ENCODE data around the gene SPACA7. TPM values are rescaled to one million over a fixed set of nuclear protein-coding genes. Genes with fewer than 3 reads are reported as not detected.

Gene SPACA7
- total and polyA plus RNA-seq, 9 of the 15 experiments (the other 6 are each of a cell fraction or from before 2014, with no cell fraction given): not detected

- TF ChIP-seq ZNF318 (IDR thresholded peaks at IDR 0.05; ENCODE audit: borderline replicate concordance in 1 of 2, low read depth in 1 of 2) (no peak), POLR3A (IDR thresholded peaks at IDR 0.05; ENCODE audit: borderline replicate concordance, extremely low read depth, insufficient read depth, insufficient read length) (no peak), HINFP (tag; conservative IDR thresholded peaks at IDR 0.05; ENCODE audit: low read depth) (no peak), GABPA (tag; conservative IDR thresholded peaks at IDR 0.05; ENCODE audit: low read depth) (no peak), IRF1 (CRISPR knock-in tag; IDR thresholded peaks at IDR 0.05; ENCODE audit: borderline replicate concordance) (no peak), HOMEZ (CRISPR knock-in tag; IDR thresholded peaks at IDR 0.05) (no peak), HNRNPL (IDR thresholded peaks at IDR 0.05; ENCODE audit: low read depth, low read length) (no peak), PCBP1 (IDR thresholded peaks at IDR 0.05; ENCODE audit: low read depth, low read length, poor library complexity, severe bottlenecking) (no peak)
- TF ChIP-seq, protein P1, sequence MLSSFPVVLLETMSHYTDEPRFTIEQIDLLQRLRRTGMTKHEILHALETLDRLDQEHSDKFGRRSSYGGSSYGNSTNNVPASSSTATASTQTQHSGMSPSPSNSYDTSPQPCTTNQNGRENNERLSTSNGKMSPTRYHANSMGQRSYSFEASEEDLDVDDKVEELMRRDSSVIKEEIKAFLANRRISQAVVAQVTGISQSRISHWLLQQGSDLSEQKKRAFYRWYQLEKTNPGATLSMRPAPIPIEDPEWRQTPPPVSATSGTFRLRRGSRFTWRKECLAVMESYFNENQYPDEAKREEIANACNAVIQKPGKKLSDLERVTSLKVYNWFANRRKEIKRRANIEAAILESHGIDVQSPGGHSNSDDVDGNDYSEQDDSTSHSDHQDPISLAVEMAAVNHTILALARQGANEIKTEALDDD (IDR thresholded peaks at IDR 0.05): no peak
- TF ChIP-seq, protein P2, sequence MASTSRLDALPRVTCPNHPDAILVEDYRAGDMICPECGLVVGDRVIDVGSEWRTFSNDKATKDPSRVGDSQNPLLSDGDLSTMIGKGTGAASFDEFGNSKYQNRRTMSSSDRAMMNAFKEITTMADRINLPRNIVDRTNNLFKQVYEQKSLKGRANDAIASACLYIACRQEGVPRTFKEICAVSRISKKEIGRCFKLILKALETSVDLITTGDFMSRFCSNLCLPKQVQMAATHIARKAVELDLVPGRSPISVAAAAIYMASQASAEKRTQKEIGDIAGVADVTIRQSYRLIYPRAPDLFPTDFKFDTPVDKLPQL (IDR thresholded peaks at IDR 0.05; ENCODE audit: extremely low read depth, insufficient read length): no peak
These were observed 71.8 kb downstream of the SPACA7 start (continued) for GRCh38 chr13:112447761-112448603.

All from K562 (cell line).